OCI-LY7 (cell line): ENCODE measurements around the gene ACP4. TPM values are rescaled to one million over a fixed set of nuclear protein-coding genes. Genes with fewer than 3 reads are reported as not detected.

ENCODE experiments used
- BruUV-seq: library from RNA; stranded (reverse); fragments of 400-500 nt; replicated peaks from 2 replicates; lab custom pipeline; 2021; lab: Mats Ljungman, UMichigan
- CTCF ChIA-PET: fragments of 300-600 bp; sonication (Branson Sonifier 250); formaldehyde crosslinking; loops from one replicate; lab custom pipeline; 2022; ENCODE audit warnings: antibody characterized with exemption; ENCODE audit not compliant: unreplicated experiment; lab: Charles Lee
- POLR2A ChIA-PET: fragments of 300-600 bp; sonication (Branson Sonifier 250); formaldehyde crosslinking; loops from one replicate; lab custom pipeline; 2022; ENCODE audit warnings: antibody characterized with exemption; lab: Charles Lee
- DNase-seq: peaks from one replicate; pipeline ENCODE4 v3.0.0-alpha.2; 2015; ENCODE audit warnings: low spot score
- H2AFZ ChIP-seq: fragments of 200-600 bp; sonication (generic), shearing (Covaris generic); 2 replicates; pipeline ENCODE4 v1.6.1; 2014; ENCODE audit warnings: mild to moderate bottlenecking, antibody characterized with exemption, low read length, moderate library complexity
- H3K27ac ChIP-seq: fragments of 200-600 bp; sonication (generic); 2 replicates; pipeline ENCODE4 v1.5.1; 2014; ENCODE audit warnings: mixed run types, low read depth, mild to moderate bottlenecking, moderate library complexity, low read length, inconsistent platforms; ENCODE audit not compliant: poor library complexity, severe bottlenecking
- H3K36me3 ChIP-seq: fragments of 200-600 bp; sonication (generic); 2 replicates; pipeline ENCODE4 v1.6.1; 2014; ENCODE audit warnings: mild to moderate bottlenecking, antibody characterized with exemption, low read length, moderate library complexity, mixed read lengths; ENCODE audit not compliant: insufficient read depth
- H3K4me1 ChIP-seq: fragments of 200-600 bp; sonication (generic); 2 replicates; pipeline ENCODE4 v1.5.1; 2014; ENCODE audit warnings: mild to moderate bottlenecking, low read length; ENCODE audit not compliant: insufficient read depth, poor library complexity, severe bottlenecking
- H3K4me2 ChIP-seq: fragments of 200-600 bp; sonication (generic); 2 replicates; pipeline ENCODE4 v1.6.1; 2014; ENCODE audit warnings: mild to moderate bottlenecking, low read length
- H3K4me3 ChIP-seq: fragments of 200-600 bp; sonication (generic); 2 replicates; pipeline ENCODE4 v1.5.1; 2014; ENCODE audit warnings: mild to moderate bottlenecking, low read depth, low read length; ENCODE audit not compliant: poor library complexity, severe bottlenecking
- H3K79me2 ChIP-seq: fragments of 200-600 bp; sonication (generic); 2 replicates; pipeline ENCODE4 v1.6.1; 2016; ENCODE audit warnings: low read depth, mild to moderate bottlenecking, low read length, moderate library complexity, mixed read lengths; ENCODE audit not compliant: insufficient read depth
- H3K9me2 ChIP-seq: fragments of 200-600 bp; sonication (generic); 2 replicates; pipeline ENCODE4 v1.6.1; 2016; ENCODE audit warnings: mild to moderate bottlenecking, low read length, mixed read lengths; ENCODE audit not compliant: insufficient read depth
- H3K9me3 ChIP-seq: fragments of 200-600 bp; sonication (generic); 2 replicates; pipeline ENCODE4 v1.6.1; 2014; ENCODE audit warnings: mild to moderate bottlenecking, mixed run types, low read length, mixed read lengths
- H4K20me1 ChIP-seq: fragments of 200-600 bp; sonication (generic); 2 replicates; pipeline ENCODE4 v1.6.1; 2014; ENCODE audit warnings: mild to moderate bottlenecking, antibody characterized with exemption, low read length, moderate library complexity, mixed read lengths; ENCODE audit not compliant: insufficient read depth
- EZH2phosphoT487 ChIP-seq: fragments of 200-600 bp; sonication (generic); IDR thresholded peaks from 2 replicates; pipeline ENCODE4 v1.6.1; 2018; ENCODE audit warnings: low read depth, borderline replicate concordance, mild to moderate bottlenecking, mixed run types, antibody characterized with exemption, low read length, moderate library complexity, mixed read lengths
- intact Hi-C: fragments of 100-400 bp; cut with micrococcal nuclease; formaldehyde crosslinking; loops from one replicate; pipeline ENCODE4 v1.10.0; 2022; ENCODE audit not compliant: unreplicated experiment
- total RNA-seq, 2 experiments: library from RNA; depleted of rRNA in 1 of 2; stranded (reverse); fragments of >200 nt in 1 of 2; shearing (Covaris generic) in 1 of 2; gene quantifications; 2 replicates each; pipeline ENCODE4 v1.2.3, GENCODE V29; 2014 to 2022
- TF ChIP-seq, protein P1 (sequence below): fragments of 200-600 bp; sonication (generic); conservative IDR thresholded peaks from 2 replicates; pipeline ENCODE4 v1.5.1; 2014; ENCODE audit warnings: mild to moderate bottlenecking, antibody characterized with exemption, low read length, moderate library complexity, mixed read lengths

ACP4 gene
- total RNA-seq, 2 experiments from 2014 or later = not detected

DNA sequence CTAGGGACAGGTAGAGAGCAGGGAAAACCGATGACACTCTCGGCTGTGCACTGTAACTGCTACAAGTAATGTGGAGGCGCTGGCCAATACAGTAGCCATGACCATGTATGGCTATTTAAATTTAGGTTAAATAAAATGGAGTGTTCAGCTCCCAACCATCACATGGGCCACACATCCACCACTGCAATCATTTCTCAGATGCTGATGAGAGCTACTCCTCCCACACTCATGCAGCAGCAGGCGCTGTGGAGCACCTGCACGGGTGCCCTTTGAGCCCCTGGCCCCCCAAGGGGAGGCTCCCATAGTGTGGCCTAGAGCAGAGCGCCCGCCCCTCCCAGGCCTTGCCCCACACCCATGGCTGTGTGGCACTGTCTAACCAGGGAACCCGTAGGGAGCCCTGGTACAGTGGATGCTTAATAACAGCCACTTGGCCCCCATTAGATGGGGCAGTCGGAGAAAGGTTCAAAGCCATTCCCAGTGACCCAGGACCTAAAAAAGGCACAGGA, 6.0 kb downstream of the ACP4 start:
- Histone ChIP-seq H2AFZ (no peak overlapping the region), H3K4me3 (no peak overlapping the region), H3K4me1 (peaks cover 9% of the 10 kb centered on the region), H3K9me2 (no peaks in the 10 kb centered on the region), H4K20me1 (peaks cover 20% of the 10 kb centered on the region), H3K27ac (peak overlapping the region; percentile 4), H3K36me3 (peaks cover 62% of the 10 kb centered on the region), H3K9me3 (no peaks in the 10 kb centered on the region), H3K79me2 (peaks cover 14% of the 10 kb centered on the region; the same call in 1 of the 2 replicates), H3K4me2 (no peak overlapping the region)
- DNase-seq = peak; percentile 37
- POLR2A ChIA-PET = no interaction called here
- CTCF ChIA-PET = no interaction called here
- no TSS peak for BruUV-seq
- intact Hi-C loops = no loop called here
- TF ChIP-seq, protein P1, sequence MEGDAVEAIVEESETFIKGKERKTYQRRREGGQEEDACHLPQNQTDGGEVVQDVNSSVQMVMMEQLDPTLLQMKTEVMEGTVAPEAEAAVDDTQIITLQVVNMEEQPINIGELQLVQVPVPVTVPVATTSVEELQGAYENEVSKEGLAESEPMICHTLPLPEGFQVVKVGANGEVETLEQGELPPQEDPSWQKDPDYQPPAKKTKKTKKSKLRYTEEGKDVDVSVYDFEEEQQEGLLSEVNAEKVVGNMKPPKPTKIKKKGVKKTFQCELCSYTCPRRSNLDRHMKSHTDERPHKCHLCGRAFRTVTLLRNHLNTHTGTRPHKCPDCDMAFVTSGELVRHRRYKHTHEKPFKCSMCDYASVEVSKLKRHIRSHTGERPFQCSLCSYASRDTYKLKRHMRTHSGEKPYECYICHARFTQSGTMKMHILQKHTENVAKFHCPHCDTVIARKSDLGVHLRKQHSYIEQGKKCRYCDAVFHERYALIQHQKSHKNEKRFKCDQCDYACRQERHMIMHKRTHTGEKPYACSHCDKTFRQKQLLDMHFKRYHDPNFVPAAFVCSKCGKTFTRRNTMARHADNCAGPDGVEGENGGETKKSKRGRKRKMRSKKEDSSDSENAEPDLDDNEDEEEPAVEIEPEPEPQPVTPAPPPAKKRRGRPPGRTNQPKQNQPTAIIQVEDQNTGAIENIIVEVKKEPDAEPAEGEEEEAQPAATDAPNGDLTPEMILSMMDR = peak; percentile 59
- TF ChIP-seq EZH2phosphoT487 = no peak

DNA sequence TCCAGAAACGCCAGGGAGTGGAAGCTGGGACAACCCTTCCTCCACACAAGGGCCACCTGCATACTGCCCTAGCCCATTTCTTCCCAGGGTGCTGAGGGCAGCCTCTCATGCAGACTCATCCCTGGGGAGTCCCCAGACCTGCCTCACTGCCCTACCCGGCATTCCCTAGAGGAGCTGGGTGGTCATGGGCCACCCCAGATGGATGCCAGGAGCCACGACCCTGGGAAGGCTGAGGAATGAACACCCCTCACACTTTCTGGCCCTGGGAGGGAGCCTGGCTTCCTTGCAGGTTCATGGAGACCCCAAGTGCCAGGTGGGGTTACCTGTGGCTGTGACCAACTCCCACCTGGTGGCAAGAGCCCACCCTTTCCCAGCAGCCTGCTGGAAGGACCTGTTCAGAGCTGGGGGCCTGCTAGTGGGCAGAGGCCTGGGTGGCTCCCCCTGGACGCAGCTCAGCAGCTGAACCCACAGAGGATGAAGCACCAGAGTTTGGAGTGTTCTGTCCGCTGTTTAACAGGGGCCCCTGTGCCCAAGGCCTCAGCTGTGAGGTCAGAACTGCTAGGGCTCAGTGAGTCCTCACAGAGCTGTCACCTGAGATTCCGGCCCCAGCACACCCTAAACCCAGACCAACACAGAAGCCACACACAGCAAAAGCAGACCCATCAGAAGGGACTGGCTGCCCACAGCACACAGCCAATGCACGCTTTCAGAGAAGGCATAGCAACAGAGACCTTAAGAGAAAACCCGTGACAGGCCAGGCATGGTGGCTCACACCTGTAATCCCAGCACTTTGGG, 6.6 kb downstream of the ACP4 start:
- TF ChIP-seq EZH2phosphoT487 = no peak
- TF ChIP-seq, protein P1 = no peak
- Histone ChIP-seq H4K20me1 (peaks cover 22% of the 10 kb centered on the region), H3K9me2 (no peaks in the 10 kb centered on the region), H3K4me1 (peaks cover 12% of the 10 kb centered on the region), H3K27ac (no peak overlapping the region), H3K79me2 (peaks cover 19% of the 10 kb centered on the region; the same call in 1 of the 2 replicates), H3K36me3 (peaks cover 67% of the 10 kb centered on the region), H3K4me3 (no peak overlapping the region), H3K9me3 (no peaks in the 10 kb centered on the region), H3K4me2 (no peak overlapping the region), H2AFZ (no peak overlapping the region)
- DNase-seq = no peak
- intact Hi-C loops = no loop called here
- POLR2A ChIA-PET = no interaction called here
- no TSS peak for BruUV-seq
- CTCF ChIA-PET = no interaction called here

DNA sequence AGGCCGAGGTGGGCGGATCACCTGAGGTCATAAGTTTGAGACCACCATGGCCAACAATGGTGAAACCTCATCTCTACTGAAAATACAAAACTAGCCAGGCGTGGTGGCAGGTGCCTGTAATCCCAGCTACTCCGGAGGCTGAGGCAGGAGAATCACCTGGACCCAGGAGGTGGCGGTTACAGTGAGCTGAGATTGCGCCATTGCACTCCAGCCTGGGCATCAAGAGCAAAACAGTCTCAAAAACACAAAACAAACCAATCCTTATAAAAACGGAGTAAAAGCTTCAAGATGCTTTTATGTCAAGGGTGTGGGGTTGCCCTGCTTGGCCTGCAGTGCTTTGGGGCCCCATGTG, 7.2 kb downstream of the ACP4 start:
- Histone ChIP-seq H3K4me3 (no peak overlapping the region), H3K4me1 (peaks cover 17% of the 10 kb centered on the region), H3K36me3 (peaks cover 72% of the 10 kb centered on the region), H2AFZ (no peak overlapping the region), H3K9me2 (no peaks in the 10 kb centered on the region), H3K79me2 (peaks cover 24% of the 10 kb centered on the region), H3K4me2 (no peak overlapping the region), H4K20me1 (peaks cover 27% of the 10 kb centered on the region), H3K27ac (no peak overlapping the region), H3K9me3 (no peaks in the 10 kb centered on the region)
- no peak for DNase-seq
- no TSS peak for BruUV-seq
- TF ChIP-seq EZH2phosphoT487 = no peak
- TF ChIP-seq, protein P1 = no peak
- POLR2A ChIA-PET = no interaction called here
- intact Hi-C loops = no loop called here
- CTCF ChIA-PET = no interaction called here
